Measurements from ENCODE around the gene ADAMTS5. TPM values are rescaled to one million over a fixed set of nuclear protein-coding genes. Genes with fewer than 3 reads are reported as not detected.

ADAMTS5 gene
- total and polyA plus RNA-seq, 2 of the 13 experiments (the other 11 are each of a cell fraction or from before 2014, with no cell fraction given), result not detected

GRCh38 chr21:26892151-26892550, 74.7 kb downstream of the ADAMTS5 start:
- Histone ChIP-seq H3K4me1 (ENCODE audit: insufficient read depth, low read length) (no peaks in the 10 kb centered on the region), H3K9me3 (ENCODE audit: low read length) (peaks cover 76% of the 10 kb centered on the region), H3K36me3 (replicated peaks in 1 of 2; ENCODE audit: control insufficient read depth in 1 of 2, insufficient read depth in 2 of 2, low read length in 2 of 2) (no peaks in the 10 kb centered on the region), H4K20me1 (ENCODE audit: insufficient read depth, low read length) (no peaks in the 10 kb centered on the region), H3K27me3 (ENCODE audit: control insufficient read depth in 1 of 2, insufficient read depth in 2 of 2, low read length in 2 of 2) (no peaks in the 10 kb centered on the region), H3K27ac (ENCODE audit: extremely low read length, insufficient read depth, low read length) (no peak overlapping the region), H2AFZ (ENCODE audit: low read length) (no peak overlapping the region), H3K79me2 (ENCODE audit: insufficient read depth, low read length) (no peaks in the 10 kb centered on the region), H3K9ac (ENCODE audit: insufficient read depth, low read depth, low read length) (no peak overlapping the region), H3K4me2 (ENCODE audit: low read depth, low read length) (no peak overlapping the region), H3K4me3 (replicated peaks in 1 of 3; ENCODE audit: insufficient read depth in 1 of 3, low read depth in 2 of 3, low read length in 3 of 3) (no peak overlapping the region)
- in situ Hi-C loops (cut with HindIII; ENCODE audit: extremely low pct_ligation_motif_present, low pct_unique_long_range_greater_than_20kb), result no loop called here
- POLR2A ChIA-PET, result no interaction called here
- WGBS (ENCODE audit: low lambda C conversion rate), result 0% methylated on average over 1 of the region's 1 CpG
- no peak for TF ChIP-seq CTCF (CRISPR knock-in tag; IDR thresholded peaks at IDR 0.05)
- no peak for TF ChIP-seq ZNF569 (CRISPR knock-in tag; IDR thresholded peaks at IDR 0.05; ENCODE audit: borderline replicate concordance)
- TF ChIP-seq FOXO1 (CRISPR knock-in tag; IDR thresholded peaks at IDR 0.05), result no peak
- TF ChIP-seq KDM4B (CRISPR knock-in tag; IDR thresholded peaks at IDR 0.05), result no peak
- no peak for TF ChIP-seq POLR2G (IDR thresholded peaks at IDR 0.05; ENCODE audit: low read depth, low read length)
- TF ChIP-seq MAFG (CRISPR knock-in tag; IDR thresholded peaks at IDR 0.05), result no peak
- ATAC-seq, result no peak
- no peak for FAIRE-seq
- CTCF ChIA-PET (ENCODE audit: low intra/inter-chr PET ratio, low total read pairs), result no interaction called here
- no peak for DNase-seq (ENCODE audit: low spot score)
- BruUV-seq (replicated peaks), result no TSS peak
- intact Hi-C loops (cut with micrococcal nuclease; ENCODE audit: unreplicated experiment), result no loop called here

- Histone ChIP-seq H3K4me2 (ENCODE audit: low read depth, low read length) (no peak overlapping the region), H3K27ac (ENCODE audit: extremely low read length, insufficient read depth, low read length) (no peak overlapping the region), H3K4me1 (ENCODE audit: insufficient read depth, low read length) (no peaks in the 10 kb centered on the region), H2AFZ (ENCODE audit: low read length) (no peak overlapping the region), H3K4me3 (replicated peaks in 1 of 3; ENCODE audit: insufficient read depth in 1 of 3, low read depth in 2 of 3, low read length in 3 of 3) (no peak overlapping the region), H4K20me1 (ENCODE audit: insufficient read depth, low read length) (no peaks in the 10 kb centered on the region), H3K9me3 (ENCODE audit: low read length) (peaks cover 96% of the 10 kb centered on the region), H3K9ac (ENCODE audit: insufficient read depth, low read depth, low read length) (no peak overlapping the region), H3K79me2 (ENCODE audit: insufficient read depth, low read length) (no peaks in the 10 kb centered on the region), H3K27me3 (ENCODE audit: control insufficient read depth in 1 of 2, insufficient read depth in 2 of 2, low read length in 2 of 2) (no peaks in the 10 kb centered on the region), H3K36me3 (replicated peaks in 1 of 2; ENCODE audit: control insufficient read depth in 1 of 2, insufficient read depth in 2 of 2, low read length in 2 of 2) (no peaks in the 10 kb centered on the region)
- BruUV-seq (replicated peaks), result no TSS peak
- ChIA-PET POLR2A (no interaction called here), CTCF (ENCODE audit: low intra/inter-chr PET ratio, low total read pairs) (no interaction called here)
- intact Hi-C loops (cut with micrococcal nuclease; ENCODE audit: unreplicated experiment) (no loop called here), in situ Hi-C loops (cut with HindIII; ENCODE audit: extremely low pct_ligation_motif_present, low pct_unique_long_range_greater_than_20kb) (no loop called here)
- no peak for TF ChIP-seq ARNT (IDR thresholded peaks at IDR 0.05)
- TF ChIP-seq ZNF136 (CRISPR knock-in tag; IDR thresholded peaks at IDR 0.05; ENCODE audit: low read depth), result no peak
- TF ChIP-seq ZNF781 (CRISPR knock-in tag; IDR thresholded peaks at IDR 0.05; ENCODE audit: borderline replicate concordance, not compliant biosample characterization), result no peak
- TF ChIP-seq LCORL (IDR thresholded peaks at IDR 0.05), result no peak
- no peak for TF ChIP-seq LCORL (CRISPR knock-in tag; IDR thresholded peaks at IDR 0.05)
- TF ChIP-seq RXRB (CRISPR knock-in tag; IDR thresholded peaks at IDR 0.05; ENCODE audit: borderline replicate concordance), result no peak
- no peak for TF ChIP-seq HDAC2 (CRISPR knock-in tag; IDR thresholded peaks at IDR 0.05)
- TF ChIP-seq ARID3A (IDR thresholded peaks at IDR 0.05; ENCODE audit: low read depth, low read length), result no peak
- no peak for TF ChIP-seq ZNF44 (CRISPR knock-in tag; IDR thresholded peaks at IDR 0.05)
- TF ChIP-seq TEAD3 (CRISPR knock-in tag; optimal IDR thresholded peaks at IDR 0.05; ENCODE audit: borderline replicate concordance), result no peak
- no peak for TF ChIP-seq TOE1 (CRISPR knock-in tag; IDR thresholded peaks at IDR 0.05)
- 0% methylated on average over 5 of the region's 5 CpGs for WGBS (ENCODE audit: low lambda C conversion rate)
- FAIRE-seq, result no peak
- no peak for ATAC-seq
- DNase-seq (ENCODE audit: low spot score), result no peak
Observed at GRCh38 chr21:26888931-26889330, 78.0 kb downstream of the ADAMTS5 start.

Measured in HepG2 (cell line).